ENCODE results near the gene TPRG1L.

The TPRG1L gene

DNA sequence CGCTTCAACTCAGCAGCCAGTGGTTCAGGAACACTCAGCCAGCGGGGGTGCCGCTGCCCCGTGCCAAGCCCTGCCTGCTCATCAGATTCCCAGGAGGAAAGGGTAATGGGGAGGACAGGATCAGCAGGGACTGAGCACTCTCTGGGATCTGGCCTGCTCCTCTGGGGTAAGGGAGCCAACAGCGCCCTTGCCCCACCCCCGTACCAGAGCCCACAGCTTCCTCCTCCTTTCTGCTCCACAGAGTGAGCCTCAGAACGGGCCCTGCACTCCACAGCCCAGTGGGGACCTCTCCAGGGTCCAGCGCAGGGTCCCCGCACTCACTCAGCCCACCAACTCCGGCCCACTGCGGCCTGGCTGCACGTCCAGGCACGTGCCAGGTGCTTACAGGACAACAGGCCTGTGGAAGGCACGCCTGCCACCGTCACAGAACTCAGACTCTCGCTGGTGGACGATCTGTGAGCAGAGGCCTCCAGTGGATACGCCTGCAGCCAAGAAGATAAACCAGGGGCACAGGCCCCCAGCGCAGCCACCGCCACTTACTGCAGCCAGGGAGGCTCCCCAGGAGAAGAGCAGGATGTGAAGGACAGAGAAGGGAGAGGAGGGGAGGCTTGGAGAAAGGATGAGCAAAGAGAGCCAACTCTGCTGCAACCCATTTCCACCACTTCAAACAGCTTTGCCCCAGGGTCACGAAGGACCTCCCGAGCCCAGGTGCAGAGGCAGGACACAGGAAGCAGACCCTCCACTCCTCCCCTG lies 15.6 kb upstream of the TPRG1L start:
- DNase-seq, result no peak
- Histone ChIP-seq H3K4me1 (ENCODE audit: low read length) (no peaks in the 10 kb centered on the region), H3K79me2 (ENCODE audit: low read length) (no peaks in the 10 kb centered on the region), H3K9me2 (replicated peaks; ENCODE audit: insufficient read depth, low read length) (no peaks in the 10 kb centered on the region), H2AFZ (ENCODE audit: low read length) (no peak overlapping the region), H3K4me2 (ENCODE audit: low read depth, low read length) (no peak overlapping the region), H3K27ac (ENCODE audit: low read length) (no peak overlapping the region), H3K4me3 (ENCODE audit: low read length) (no peak overlapping the region), H3K27me3 (replicated peaks; ENCODE audit: insufficient read depth, low read length) (peaks cover 96% of the 10 kb centered on the region), H3F3A (ENCODE audit: insufficient read depth, low read length) (no peaks in the 10 kb centered on the region), H3K9ac (ENCODE audit: low read length) (no peak overlapping the region), H3K9me3 (replicated peaks; ENCODE audit: insufficient read depth, low read length) (no peaks in the 10 kb centered on the region), H3K36me3 (replicated peaks; ENCODE audit: insufficient read depth, low read length) (no peaks in the 10 kb centered on the region), H4K20me1 (ENCODE audit: insufficient read depth, low read length) (no peaks in the 10 kb centered on the region)
- TF ChIP-seq, protein P1, sequence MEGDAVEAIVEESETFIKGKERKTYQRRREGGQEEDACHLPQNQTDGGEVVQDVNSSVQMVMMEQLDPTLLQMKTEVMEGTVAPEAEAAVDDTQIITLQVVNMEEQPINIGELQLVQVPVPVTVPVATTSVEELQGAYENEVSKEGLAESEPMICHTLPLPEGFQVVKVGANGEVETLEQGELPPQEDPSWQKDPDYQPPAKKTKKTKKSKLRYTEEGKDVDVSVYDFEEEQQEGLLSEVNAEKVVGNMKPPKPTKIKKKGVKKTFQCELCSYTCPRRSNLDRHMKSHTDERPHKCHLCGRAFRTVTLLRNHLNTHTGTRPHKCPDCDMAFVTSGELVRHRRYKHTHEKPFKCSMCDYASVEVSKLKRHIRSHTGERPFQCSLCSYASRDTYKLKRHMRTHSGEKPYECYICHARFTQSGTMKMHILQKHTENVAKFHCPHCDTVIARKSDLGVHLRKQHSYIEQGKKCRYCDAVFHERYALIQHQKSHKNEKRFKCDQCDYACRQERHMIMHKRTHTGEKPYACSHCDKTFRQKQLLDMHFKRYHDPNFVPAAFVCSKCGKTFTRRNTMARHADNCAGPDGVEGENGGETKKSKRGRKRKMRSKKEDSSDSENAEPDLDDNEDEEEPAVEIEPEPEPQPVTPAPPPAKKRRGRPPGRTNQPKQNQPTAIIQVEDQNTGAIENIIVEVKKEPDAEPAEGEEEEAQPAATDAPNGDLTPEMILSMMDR (IDR thresholded peaks at IDR 0.05; ENCODE audit: low read length), result no peak
- TF ChIP-seq EZH2 (optimal IDR thresholded peaks at IDR 0.05; ENCODE audit: low read depth, low read length) (no peak), EZH2phosphoT487 (IDR thresholded peaks at IDR 0.05; ENCODE audit: low read length) (no peak)

DNA sequence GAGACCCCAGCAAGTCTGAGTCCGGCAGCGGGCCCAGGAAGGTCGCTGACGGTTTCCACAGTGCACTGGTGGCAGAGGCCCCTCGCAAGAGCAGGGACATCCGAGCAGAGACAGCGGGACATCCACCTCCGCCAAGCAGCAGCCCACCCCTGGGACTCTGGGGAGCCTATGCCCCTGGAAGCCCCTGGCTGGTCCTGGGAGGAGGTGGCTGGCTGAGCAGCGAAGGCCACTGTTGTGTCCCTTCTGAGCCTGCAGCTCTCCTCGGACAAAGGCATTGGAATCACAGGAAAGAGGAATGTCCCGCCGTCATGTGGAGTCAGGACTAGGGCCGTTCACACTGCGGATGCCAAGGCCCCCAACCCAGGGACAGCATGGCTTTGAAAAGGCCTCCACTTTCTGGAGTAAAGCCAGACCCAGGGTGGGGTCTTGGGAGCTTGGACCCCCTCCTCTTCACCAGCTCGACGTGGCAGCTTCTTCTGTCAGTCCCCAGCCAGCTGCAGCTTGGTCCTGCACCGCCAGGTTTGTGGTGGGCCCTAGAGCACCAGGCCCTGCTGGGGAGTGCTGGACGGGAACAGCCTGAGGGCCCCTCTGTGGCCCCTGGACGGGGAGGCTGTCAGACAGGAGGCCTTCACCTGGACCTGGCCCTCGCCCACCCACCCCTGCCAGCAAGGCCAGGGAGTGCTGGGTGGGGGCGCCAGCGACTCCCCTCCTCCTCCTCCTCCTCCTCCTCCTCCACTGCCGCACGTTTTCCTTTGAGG lies 14.9 kb upstream of the TPRG1L start:
- Histone ChIP-seq H3K4me3 (ENCODE audit: low read length) (no peak overlapping the region), H3K4me1 (ENCODE audit: low read length) (no peaks in the 10 kb centered on the region), H3K27ac (ENCODE audit: low read length) (no peak overlapping the region), H2AFZ (ENCODE audit: low read length) (no peak overlapping the region), H3K9me2 (replicated peaks; ENCODE audit: insufficient read depth, low read length) (no peaks in the 10 kb centered on the region), H3K4me2 (ENCODE audit: low read depth, low read length) (no peak overlapping the region), H3K9ac (ENCODE audit: low read length) (no peak overlapping the region), H3F3A (ENCODE audit: insufficient read depth, low read length) (no peaks in the 10 kb centered on the region), H3K79me2 (ENCODE audit: low read length) (no peaks in the 10 kb centered on the region), H3K9me3 (replicated peaks; ENCODE audit: insufficient read depth, low read length) (no peaks in the 10 kb centered on the region), H3K36me3 (replicated peaks; ENCODE audit: insufficient read depth, low read length) (no peaks in the 10 kb centered on the region), H4K20me1 (ENCODE audit: insufficient read depth, low read length) (no peaks in the 10 kb centered on the region), H3K27me3 (replicated peaks; ENCODE audit: insufficient read depth, low read length) (peaks cover 96% of the 10 kb centered on the region)
- no peak for TF ChIP-seq EZH2phosphoT487 (IDR thresholded peaks at IDR 0.05; ENCODE audit: low read length)
- TF ChIP-seq, protein P1 (IDR thresholded peaks at IDR 0.05; ENCODE audit: low read length), result no peak
- no peak for TF ChIP-seq EZH2 (optimal IDR thresholded peaks at IDR 0.05; ENCODE audit: low read depth, low read length)
- DNase-seq, result no peak

DNA sequence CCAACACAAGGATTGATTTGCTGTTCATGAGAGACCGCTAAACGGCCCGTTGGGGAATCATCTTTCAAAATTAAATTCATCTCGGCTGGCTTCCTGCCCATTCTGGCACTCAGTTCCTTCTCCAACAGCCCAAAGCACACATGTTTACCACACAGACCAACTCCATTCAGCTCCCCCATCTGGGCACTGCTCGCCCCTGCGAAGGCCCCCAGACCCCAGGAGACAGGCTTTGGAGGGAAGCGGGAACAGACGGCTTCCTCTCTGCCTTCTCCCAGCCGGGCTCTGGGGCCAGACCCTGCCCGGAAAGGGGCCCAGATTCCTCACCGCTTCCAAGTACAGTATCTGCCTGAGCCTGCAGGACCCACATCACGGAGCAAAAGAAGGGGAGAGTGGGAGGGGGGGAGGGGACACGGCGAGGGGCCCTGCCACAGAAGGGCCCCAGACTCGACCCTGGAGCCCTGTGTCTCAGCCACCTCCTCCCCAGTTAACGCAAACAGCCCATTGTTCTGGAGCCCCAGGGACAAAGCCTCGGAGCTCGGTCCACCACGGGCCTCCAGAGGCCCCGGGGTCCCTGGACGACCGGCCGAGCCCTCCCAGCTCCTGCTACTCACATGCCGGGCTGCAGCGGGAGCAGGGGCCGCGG lies 14.2 kb upstream of the TPRG1L start:
- Histone ChIP-seq H3K4me3 (ENCODE audit: low read length) (no peak overlapping the region), H3K27me3 (replicated peaks; ENCODE audit: insufficient read depth, low read length) (peaks cover 96% of the 10 kb centered on the region), H3K27ac (ENCODE audit: low read length) (no peak overlapping the region), H3K36me3 (replicated peaks; ENCODE audit: insufficient read depth, low read length) (no peaks in the 10 kb centered on the region), H3K4me2 (ENCODE audit: low read depth, low read length) (peak overlapping the region; percentile 21; the same call in 1 of the 2 replicates), H3K9me2 (replicated peaks; ENCODE audit: insufficient read depth, low read length) (no peaks in the 10 kb centered on the region), H4K20me1 (ENCODE audit: insufficient read depth, low read length) (no peaks in the 10 kb centered on the region), H2AFZ (ENCODE audit: low read length) (no peak overlapping the region), H3K4me1 (ENCODE audit: low read length) (no peaks in the 10 kb centered on the region), H3K9ac (ENCODE audit: low read length) (no peak overlapping the region), H3K79me2 (ENCODE audit: low read length) (no peaks in the 10 kb centered on the region), H3F3A (ENCODE audit: insufficient read depth, low read length) (no peaks in the 10 kb centered on the region), H3K9me3 (replicated peaks; ENCODE audit: insufficient read depth, low read length) (no peaks in the 10 kb centered on the region)
- DNase-seq, result no peak
- TF ChIP-seq, protein P1 (IDR thresholded peaks at IDR 0.05; ENCODE audit: low read length), result no peak
- no peak for TF ChIP-seq EZH2 (optimal IDR thresholded peaks at IDR 0.05; ENCODE audit: low read depth, low read length)
- no peak for TF ChIP-seq EZH2phosphoT487 (IDR thresholded peaks at IDR 0.05; ENCODE audit: low read length)

Measured in MM.1S (cell line).